Naive B cell (primary cell): ENCODE results near the gene CFAP161. TPM values are rescaled to one million over a fixed set of nuclear protein-coding genes. Genes with fewer than 3 reads are reported as not detected.

Experiments
- ATAC-seq, 2 donors: fragments of 150-1000 bp; cut with Tn5 transposase; 2 replicates each; pipeline ENCODE4 v1.10.0; 2021; ENCODE audit warnings: low read depth in 2 of 2, mild to moderate bottlenecking in 2 of 2, moderate library complexity in 2 of 2
- DNase-seq: peaks from one replicate; pipeline ENCODE4 v3.0.0; 2022
- H3K27ac Mint-ChIP-seq, 6 donors: one replicate each; pipeline ENCODE4 v1.8.0; 2020 to 2022; ENCODE audit warnings: mild to moderate bottlenecking in 6 of 6, mixed read lengths in 6 of 6, moderate library complexity in 5 of 6, inconsistent platforms in 2 of 6
- H3K27me3 Mint-ChIP-seq, 3 donors: one replicate each; pipeline ENCODE4 v1.8.0; 2021 to 2022; ENCODE audit warnings: mixed read lengths in 3 of 3, mild to moderate bottlenecking in 1 of 3
- H3K36me3 Mint-ChIP-seq, 2 donors: one replicate each; pipeline ENCODE4 v1.8.0; 2020 to 2022; ENCODE audit warnings: mixed read lengths in 2 of 2, inconsistent platforms in 1 of 2, mild to moderate bottlenecking in 1 of 2
- H3K4me1 Mint-ChIP-seq, 3 donors: one replicate each; pipeline ENCODE4 v1.8.0; 2020 to 2022; ENCODE audit warnings: mixed read lengths in 3 of 3, inconsistent platforms in 1 of 3, mild to moderate bottlenecking in 1 of 3, moderate library complexity in 1 of 3
- H3K4me3 Mint-ChIP-seq, 8 donors: one replicate each; pipeline ENCODE4 v1.8.0; 2020 to 2022; ENCODE audit warnings: mild to moderate bottlenecking in 8 of 8, mixed read lengths in 8 of 8, moderate library complexity in 8 of 8, inconsistent platforms in 2 of 8
- H3K9me3 Mint-ChIP-seq, 7 donors: one replicate each; pipeline ENCODE4 v1.8.0; 2020 to 2022; ENCODE audit warnings: mixed read lengths in 7 of 7, mild to moderate bottlenecking in 5 of 7, inconsistent platforms in 2 of 7, moderate library complexity in 1 of 7
- polyA plus RNA-seq, 6 donors: library from polyadenylated mRNA; unstranded; fragments of 300-500 nt; fragmentation: Illumina TruSeq; gene quantifications; one replicate each; pipeline ENCODE4 v1.2.3, GENCODE V29; 2021; ENCODE audit warnings: low read depth in 6 of 6

Gene CFAP161, protein sequence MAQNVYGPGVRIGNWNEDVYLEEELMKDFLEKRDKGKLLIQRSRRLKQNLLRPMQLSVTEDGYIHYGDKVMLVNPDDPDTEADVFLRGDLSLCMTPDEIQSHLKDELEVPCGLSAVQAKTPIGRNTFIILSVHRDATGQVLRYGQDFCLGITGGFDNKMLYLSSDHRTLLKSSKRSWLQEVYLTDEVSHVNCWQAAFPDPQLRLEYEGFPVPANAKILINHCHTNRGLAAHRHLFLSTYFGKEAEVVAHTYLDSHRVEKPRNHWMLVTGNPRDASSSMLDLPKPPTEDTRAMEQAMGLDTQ
- polyA plus RNA-seq, result under 1 TPM in 1 of 6 donors, not detected in 5; 0.40 TPM

GRCh38 chr15:81133782-81134461 is at the start of gene CFAP161:
Gene CFAP161, plus strand, starts transcription at chr15:81134270. Its CDS starts 60 bp downstream, at chr15:81134330.
- peaks cover 0 to 15% (median 2%) of the 10 kb centered on the region in 7 donors for H3K9me3 Mint-ChIP-seq
- H3K27me3 Mint-ChIP-seq, result peaks cover 61 to 64% (median 62%) of the 10 kb centered on the region in 3 donors
- H3K4me3 Mint-ChIP-seq, result peak within 1 kb of the TSS in 7 of 8 donors; percentile 0 to 83 (median 47)
- DNase-seq, result peak; percentile 14
- peaks cover 0 to 5% of the 10 kb centered on the region in 2 donors for H3K36me3 Mint-ChIP-seq
- peaks cover 5 to 12% (median 9%) of the 10 kb centered on the region in 3 donors for H3K4me1 Mint-ChIP-seq
- peak; percentile 41 to 43 for ATAC-seq
- H3K27ac Mint-ChIP-seq, result no peak within 1 kb of the TSS

- ATAC-seq (no peak), DNase-seq (no peak)
- no peaks in the 10 kb centered on the region for H3K36me3 Mint-ChIP-seq
- no peak overlapping the region for H3K4me3 Mint-ChIP-seq
- no peak overlapping the region for H3K27ac Mint-ChIP-seq
- peaks cover 9 to 24% (median 18%) of the 10 kb centered on the region in 3 donors for H3K27me3 Mint-ChIP-seq
- H3K9me3 Mint-ChIP-seq, result peaks cover 0 to under 1% (median 0%) of the 10 kb centered on the region in 7 donors
- H3K4me1 Mint-ChIP-seq, result no peaks in the 10 kb centered on the region
Measured at GRCh38 chr15:81084716-81085115, 49.4 kb upstream of the CFAP161 start.

DNA sequence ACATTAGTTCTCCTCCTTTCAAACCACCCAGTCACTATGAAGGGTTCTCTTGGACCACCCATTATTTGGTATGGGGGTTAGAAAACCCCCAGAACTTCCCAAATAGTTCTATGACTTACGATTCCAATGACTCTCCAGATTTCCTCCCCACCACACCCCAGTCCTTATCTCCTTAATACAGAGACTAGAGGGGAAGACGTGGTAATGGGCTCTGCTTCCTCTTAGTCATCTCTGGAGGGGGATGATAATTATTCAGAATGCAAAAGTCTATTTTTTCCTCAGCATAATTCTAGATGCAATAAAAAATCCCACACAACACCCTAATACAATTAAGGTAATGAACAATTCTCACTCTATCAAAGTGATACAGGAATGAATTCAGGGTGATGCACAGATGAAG is 48.9 kb upstream of the CFAP161 start:
- Mint-ChIP-seq H3K27me3 (peaks cover 12 to 29% (median 18%) of the 10 kb centered on the region in 3 donors), H3K4me3 (no peak overlapping the region), H3K36me3 (no peaks in the 10 kb centered on the region), H3K27ac (peak overlapping the region in 1 of 6 donors; percentile 5), H3K4me1 (no peaks in the 10 kb centered on the region), H3K9me3 (peaks cover 0 to 3% (median 0%) of the 10 kb centered on the region in 7 donors)
- DNase-seq (no peak), ATAC-seq (no peak)

GRCh38 chr15:81085898-81086297 is 48.2 kb upstream of the CFAP161 start:
- peaks cover 12 to 32% (median 18%) of the 10 kb centered on the region in 3 donors for H3K27me3 Mint-ChIP-seq
- H3K36me3 Mint-ChIP-seq, result no peaks in the 10 kb centered on the region
- no peak overlapping the region for H3K27ac Mint-ChIP-seq
- peaks cover 0 to 8% (median 0%) of the 10 kb centered on the region in 7 donors for H3K9me3 Mint-ChIP-seq
- no peaks in the 10 kb centered on the region for H3K4me1 Mint-ChIP-seq
- H3K4me3 Mint-ChIP-seq, result no peak overlapping the region
- DNase-seq (no peak), ATAC-seq (no peak)

DNA sequence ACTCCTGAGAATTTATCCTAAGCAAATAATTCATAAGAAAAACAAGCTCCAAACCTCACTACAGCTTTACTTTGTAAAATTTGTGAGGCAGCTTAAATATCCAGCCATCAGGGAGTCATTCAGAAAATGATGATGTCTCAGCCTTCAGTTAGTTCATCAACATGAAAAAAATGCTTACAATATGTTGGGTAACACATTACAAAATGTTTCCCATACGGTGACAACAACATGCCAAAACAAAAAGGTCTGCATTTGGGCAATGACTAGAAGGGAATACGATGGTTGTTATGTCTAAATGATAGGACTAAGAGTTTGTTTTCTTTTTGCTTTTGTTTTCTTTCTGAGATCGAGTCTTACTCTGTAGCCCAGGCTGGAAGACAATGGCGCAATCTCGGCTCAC is 47.0 kb upstream of the CFAP161 start:
- H3K36me3 Mint-ChIP-seq, result no peaks in the 10 kb centered on the region
- no peak for ATAC-seq

GRCh38 chr15:81087694-81088093 is 46.4 kb upstream of the CFAP161 start:
- ATAC-seq (no peak), DNase-seq (no peak)
- H3K9me3 Mint-ChIP-seq, result peaks cover 0 to 8% (median 0%) of the 10 kb centered on the region in 7 donors
- no peaks in the 10 kb centered on the region for H3K4me1 Mint-ChIP-seq
- peak overlapping the region in 1 of 6 donors; percentile 87 for H3K27ac Mint-ChIP-seq
- H3K36me3 Mint-ChIP-seq, result no peaks in the 10 kb centered on the region
- H3K27me3 Mint-ChIP-seq, result peaks cover 19 to 40% (median 27%) of the 10 kb centered on the region in 3 donors
- H3K4me3 Mint-ChIP-seq, result no peak overlapping the region

More for the DNA sequence above, 47.0 kb upstream of the CFAP161 start:
- no peak for DNase-seq
- Mint-ChIP-seq H3K4me3 (no peak overlapping the region), H3K27me3 (peaks cover 13 to 34% (median 20%) of the 10 kb centered on the region in 3 donors), H3K27ac (no peak overlapping the region), H3K9me3 (peaks cover 0 to 8% (median 0%) of the 10 kb centered on the region in 7 donors), H3K4me1 (no peaks in the 10 kb centered on the region)

DNA sequence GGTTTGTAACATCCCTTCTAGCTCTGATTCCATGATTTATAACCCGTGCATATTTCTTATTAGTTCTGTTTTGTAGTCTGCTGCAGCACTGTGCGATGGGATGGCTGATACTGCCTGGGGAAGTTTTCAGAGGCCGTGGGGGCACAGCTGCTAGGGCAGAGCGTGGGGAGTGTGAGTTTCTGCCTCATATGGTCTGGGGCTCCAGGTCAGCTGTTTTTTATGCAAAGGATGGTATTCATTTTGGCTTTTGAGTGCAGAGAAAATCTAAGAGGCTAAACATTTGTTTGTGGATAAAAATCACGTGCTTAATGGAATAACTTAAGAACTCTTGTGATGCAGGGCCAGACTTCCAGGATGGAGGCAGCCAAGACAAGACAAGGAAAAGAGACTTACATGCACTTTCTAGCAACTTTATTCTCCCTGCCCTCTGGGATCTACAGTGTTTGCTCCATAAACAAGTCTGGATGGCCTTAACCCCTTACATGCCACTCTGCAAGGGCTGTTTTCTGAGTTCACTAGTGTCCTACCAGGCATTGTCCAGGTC is 45.5 kb upstream of the CFAP161 start:
- Mint-ChIP-seq H3K4me1 (no peaks in the 10 kb centered on the region), H3K27ac (no peak overlapping the region), H3K36me3 (no peaks in the 10 kb centered on the region), H3K9me3 (peaks cover 0 to 8% (median 0%) of the 10 kb centered on the region in 7 donors), H3K27me3 (peaks cover 19 to 42% (median 32%) of the 10 kb centered on the region in 3 donors), H3K4me3 (no peak overlapping the region)
- no peak for DNase-seq
- no peak for ATAC-seq

DNA sequence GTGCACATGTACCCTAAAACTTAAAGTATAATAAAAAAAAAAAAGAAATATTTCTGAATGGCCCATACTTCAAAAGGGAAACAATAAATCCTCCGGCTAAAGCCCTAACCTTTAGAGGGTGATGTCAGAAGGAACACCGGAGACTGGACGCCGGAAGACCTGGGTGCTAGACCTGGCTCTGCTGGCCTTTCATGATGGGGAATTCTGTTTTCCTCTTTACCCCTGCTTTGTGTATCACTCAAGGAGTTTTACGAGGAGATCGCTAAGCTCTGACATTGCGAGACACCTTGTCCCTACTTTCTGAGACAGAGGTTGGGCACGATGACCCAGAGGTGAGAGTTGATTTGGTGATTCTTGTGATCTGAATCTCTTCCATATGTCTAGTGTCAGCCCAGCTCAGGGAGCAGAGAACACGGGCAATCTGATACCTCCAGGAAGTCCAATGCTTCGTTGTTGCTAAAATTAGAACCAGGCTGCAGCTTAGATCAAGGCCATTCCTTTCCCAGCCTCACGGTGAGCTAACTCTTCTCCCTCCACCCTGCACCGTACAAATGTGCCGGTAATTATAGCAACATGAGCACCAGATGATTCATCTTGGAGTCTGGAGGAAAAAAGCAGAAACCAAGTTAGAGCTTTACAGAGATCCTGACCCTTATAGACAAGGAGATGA is 42.0 kb upstream of the CFAP161 start:
- ATAC-seq, result no peak
- Mint-ChIP-seq H3K4me3 (no peak overlapping the region), H3K36me3 (no peaks in the 10 kb centered on the region), H3K9me3 (peaks cover 0 to 8% (median 0%) of the 10 kb centered on the region in 7 donors), H3K27ac (no peak overlapping the region), H3K4me1 (no peaks in the 10 kb centered on the region), H3K27me3 (peaks cover 32 to 65% (median 51%) of the 10 kb centered on the region in 3 donors)
- no peak for DNase-seq

DNA sequence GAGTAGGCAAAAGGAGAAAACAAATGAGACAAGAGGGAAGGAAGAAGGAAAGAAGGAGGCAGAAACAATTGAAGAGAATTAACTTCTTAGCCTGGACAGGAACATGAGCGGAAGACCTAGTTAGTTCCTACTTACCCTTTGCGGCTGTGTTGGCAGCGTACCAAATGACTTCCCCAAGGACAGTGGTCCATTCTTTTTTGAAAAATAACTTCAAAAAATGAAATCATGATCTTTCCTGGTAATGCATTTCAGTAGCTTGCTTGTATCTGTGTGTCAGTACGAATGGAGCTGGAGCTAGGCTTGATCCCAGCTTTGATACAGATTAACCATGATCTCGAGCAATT is 41.5 kb upstream of the CFAP161 start:
- no peaks in the 10 kb centered on the region for H3K4me1 Mint-ChIP-seq
- H3K27me3 Mint-ChIP-seq, result peaks cover 37 to 65% (median 55%) of the 10 kb centered on the region in 3 donors
- DNase-seq (no peak), ATAC-seq (no peak)
- H3K4me3 Mint-ChIP-seq, result no peak overlapping the region
- H3K9me3 Mint-ChIP-seq, result peaks cover 0 to 8% (median 0%) of the 10 kb centered on the region in 7 donors
- H3K36me3 Mint-ChIP-seq, result no peaks in the 10 kb centered on the region
- no peak overlapping the region for H3K27ac Mint-ChIP-seq

DNA sequence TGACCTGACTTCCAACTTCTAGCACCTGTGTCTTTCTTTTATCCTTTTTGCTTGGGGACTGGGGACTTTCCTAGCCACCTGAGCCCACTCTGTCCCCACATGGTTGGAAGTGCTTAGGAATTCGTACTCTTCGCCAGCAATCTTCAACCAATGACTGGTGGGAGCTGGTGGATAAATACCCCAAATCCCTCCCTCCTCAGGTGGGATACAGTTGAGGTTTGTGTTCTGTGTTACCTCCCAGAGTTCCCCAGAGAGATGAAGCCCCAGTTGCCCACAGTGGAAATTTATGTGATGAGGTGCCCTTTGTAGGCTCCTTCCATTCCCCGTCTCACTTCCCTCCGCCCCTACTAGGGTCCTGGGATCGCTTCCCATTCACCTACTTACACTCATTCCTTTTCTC is 40.1 kb upstream of the CFAP161 start:
- ATAC-seq, result no peak
- Mint-ChIP-seq H3K4me3 (no peak overlapping the region), H3K4me1 (no peaks in the 10 kb centered on the region), H3K27ac (peak overlapping the region in 1 of 6 donors; percentile 68), H3K27me3 (peaks cover 40 to 69% (median 61%) of the 10 kb centered on the region in 3 donors), H3K36me3 (no peaks in the 10 kb centered on the region), H3K9me3 (peaks cover 0 to 8% (median 0%) of the 10 kb centered on the region in 7 donors)
- DNase-seq, result no peak

DNA sequence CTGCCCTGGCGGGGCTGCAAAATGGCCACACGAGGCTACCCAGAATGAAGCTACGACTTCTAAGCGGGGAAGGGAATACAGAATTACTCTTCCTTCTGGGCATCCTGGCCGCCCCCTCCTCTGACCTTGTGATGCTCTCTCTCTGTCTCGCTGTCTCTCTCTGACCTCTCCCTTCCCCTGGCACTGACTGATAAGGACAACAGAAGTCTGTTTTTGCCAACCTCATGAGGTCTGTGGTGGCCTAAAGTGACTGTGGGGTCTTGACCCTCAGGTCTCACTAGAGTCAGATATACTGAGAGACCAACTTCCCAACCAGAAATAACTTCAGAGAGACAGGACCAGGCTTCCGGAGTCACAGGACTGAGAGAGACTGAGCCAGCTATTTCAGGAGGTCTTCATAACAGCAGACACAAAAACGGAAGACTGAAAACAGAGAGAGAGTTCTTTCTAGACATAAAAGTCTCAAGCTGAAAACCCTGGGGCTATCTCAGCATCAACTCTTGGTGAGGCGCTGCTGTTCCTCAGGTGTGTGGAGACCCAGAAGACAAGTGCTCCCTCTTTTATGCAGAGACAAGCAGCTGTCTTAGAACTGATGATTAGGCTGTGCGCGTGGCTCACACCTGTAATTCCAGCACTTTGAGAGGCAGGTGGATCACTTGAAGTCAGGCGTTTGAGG is 38.2 kb upstream of the CFAP161 start:
- ATAC-seq (no peak), DNase-seq (no peak)
- no peaks in the 10 kb centered on the region for H3K4me1 Mint-ChIP-seq
- no peak overlapping the region for H3K27ac Mint-ChIP-seq
- H3K27me3 Mint-ChIP-seq, result peaks cover 47 to 55% (median 48%) of the 10 kb centered on the region in 3 donors
- H3K4me3 Mint-ChIP-seq, result no peak overlapping the region
- H3K9me3 Mint-ChIP-seq, result peaks cover 0 to 4% (median 0%) of the 10 kb centered on the region in 7 donors
- H3K36me3 Mint-ChIP-seq, result no peaks in the 10 kb centered on the region

GRCh38 chr15:81096398-81096797 is 37.7 kb upstream of the CFAP161 start:
- H3K9me3 Mint-ChIP-seq, result peaks cover 0 to 4% (median 0%) of the 10 kb centered on the region in 7 donors
- DNase-seq (no peak), ATAC-seq (no peak)
- no peaks in the 10 kb centered on the region for H3K4me1 Mint-ChIP-seq
- no peak overlapping the region for H3K4me3 Mint-ChIP-seq
- no peak overlapping the region for H3K27ac Mint-ChIP-seq
- no peaks in the 10 kb centered on the region for H3K36me3 Mint-ChIP-seq
- H3K27me3 Mint-ChIP-seq, result peaks cover 47 to 57% (median 51%) of the 10 kb centered on the region in 3 donors
